HepG2 (cell line): ENCODE data around the gene EGFR. TPM values are rescaled to one million over a fixed set of nuclear protein-coding genes. Genes with fewer than 3 reads are reported as not detected.

Experiments
- ATAC-seq: fragments of 200-7000 bp; cut with Tn5 transposase; 3 replicates; pipeline ENCODE4 v1.9.1; 2020; ENCODE audit warnings: mild to moderate bottlenecking, moderate library complexity
- BruUV-seq: library from RNA; stranded (reverse); fragments of 400-500 nt; replicated peaks from 2 replicates; lab custom pipeline; 2021; lab: Mats Ljungman, UMichigan
- CTCF ChIA-PET: fragments of 300-600 bp; formaldehyde crosslinking; extraction: SDS; loops from one replicate; lab custom pipeline; 2021; ENCODE audit warnings: low total read pairs, inconsistent platforms, low intra/inter-chr PET ratio; lab: Yijun Ruan, JAX
- POLR2A ChIA-PET: fragments of 350-600 bp; sonication (Branson Sonifier 250); formaldehyde crosslinking; loops from one replicate; lab custom pipeline; 2020; ENCODE audit warnings: antibody characterized with exemption, inconsistent platforms; lab: Yijun Ruan, JAX
- DNase-seq: peaks from one replicate; pipeline ENCODE4 v3.0.0-alpha.2; 2015; ENCODE audit warnings: low spot score
- FAIRE-seq: peaks from 3 replicates; lab custom pipeline; 2011; peaks lifted over from hg19 to GRCh38; lab: Jason Lieb, UNC
- H2AFZ ChIP-seq: one replicate; pipeline ENCODE4 v1.6.1; 2011; ENCODE audit warnings: low read length, inconsistent platforms
- H3K27ac ChIP-seq: fragments of 300-600 bp; 3 replicates; pipeline ENCODE4 v1.8.0; 2011; ENCODE audit warnings: mixed run types, mild to moderate bottlenecking, mixed read lengths, low read length, inconsistent platforms; ENCODE audit not compliant: insufficient read depth; ENCODE audit errors: extremely low read length
- H3K27me3 ChIP-seq, 2 experiments: fragments of 200-600 bp in 1 of 2; 2 replicates in 1 of 2; 3 replicates in 1 of 2; pipeline versions ENCODE4 v1.6.0 to v1.8.0; 2011; ENCODE audit warnings: low read length in 2 of 2, mild to moderate bottlenecking in 2 of 2, moderate library complexity in 2 of 2, inconsistent platforms in 1 of 2; ENCODE audit not compliant: insufficient read depth in 2 of 2, control insufficient read depth in 1 of 2
- H3K36me3 ChIP-seq, 2 experiments: fragments of 200-600 bp in 1 of 2; replicated peaks in 1 of 2; 2 replicates in 1 of 2; 3 replicates in 1 of 2; pipeline versions ENCODE4 v1.5.1 to v1.8.0; 2011; ENCODE audit warnings: low read length in 2 of 2, inconsistent platforms in 1 of 2; ENCODE audit not compliant: insufficient read depth in 2 of 2, control insufficient read depth in 1 of 2
- H3K4me1 ChIP-seq: 2 replicates; pipeline ENCODE4 v1.5.1; 2012; ENCODE audit warnings: low read length, inconsistent platforms; ENCODE audit not compliant: insufficient read depth
- H3K4me2 ChIP-seq: 2 replicates; pipeline ENCODE4 v1.6.0; 2011; ENCODE audit warnings: low read depth, low read length, inconsistent platforms
- H3K4me3 ChIP-seq, 3 experiments: fragments of 200-600 bp in 1 of 3; sonication (generic), shearing (Covaris generic) in 1 of 3; replicated peaks in 1 of 3; 2 replicates each; pipeline ENCODE4 v1.5.1; 2011 to 2016; ENCODE audit warnings: low read length in 3 of 3, inconsistent platforms in 2 of 3, low read depth in 2 of 3, mild to moderate bottlenecking in 2 of 3, control low read depth in 1 of 3, mixed read lengths in 1 of 3; ENCODE audit not compliant: insufficient read depth in 1 of 3
- H3K79me2 ChIP-seq: one replicate; pipeline ENCODE4 v1.6.1; 2011; ENCODE audit warnings: low read length, inconsistent platforms; ENCODE audit not compliant: insufficient read depth
- H3K9ac ChIP-seq: 2 replicates; pipeline ENCODE4 v1.6.0; 2011; ENCODE audit warnings: mild to moderate bottlenecking, low read depth, low read length, inconsistent platforms; ENCODE audit not compliant: insufficient read depth
- H3K9me3 ChIP-seq: 2 replicates; pipeline ENCODE4 v1.5.1; 2012; ENCODE audit warnings: mild to moderate bottlenecking, low read length
- H4K20me1 ChIP-seq: 2 replicates; pipeline ENCODE4 v1.6.0; 2011; ENCODE audit warnings: inconsistent platforms, mild to moderate bottlenecking, low read length, moderate library complexity; ENCODE audit not compliant: insufficient read depth
- CCDC6 ChIP-seq: sonication (generic); formaldehyde crosslinking; IDR thresholded peaks from 2 replicates; pipeline ENCODE4 v1.8.1; 2022; ENCODE audit warnings: mild to moderate bottlenecking, missing genetic modification reagents, moderate library complexity
- FOXA3 ChIP-seq: IDR thresholded peaks from 2 replicates; pipeline ENCODE4 v1.6.1; 2016; ENCODE audit warnings: missing genetic modification reagents, missing compliant biosample characterization
- FOXM1 ChIP-seq: sonication (generic); formaldehyde crosslinking; IDR thresholded peaks from 2 replicates; pipeline ENCODE4 v1.5.0; 2020; ENCODE audit warnings: missing genetic modification reagents
- KAT7 ChIP-seq: IDR thresholded peaks from 2 replicates; pipeline ENCODE4 v1.6.1; 2018; ENCODE audit warnings: borderline replicate concordance, missing compliant biosample characterization
- MNT ChIP-seq: fragments of 450-650 bp; IDR thresholded peaks from 2 replicates; pipeline ENCODE4 v1.6.1; 2016
- NFE2 ChIP-seq: sonication (generic); formaldehyde crosslinking; IDR thresholded peaks from 2 replicates; pipeline ENCODE4 v1.4.0; 2020; ENCODE audit warnings: missing genetic modification reagents
- NR1H2 ChIP-seq: sonication (generic); formaldehyde crosslinking; IDR thresholded peaks from 2 replicates; pipeline ENCODE4 v1.8.1; 2022; ENCODE audit warnings: low read depth, missing genetic modification reagents, borderline replicate concordance
- PAF1 ChIP-seq: IDR thresholded peaks from 2 replicates; pipeline ENCODE4 v1.6.1; 2016; ENCODE audit warnings: missing genetic modification reagents, missing compliant biosample characterization
- REL ChIP-seq: sonication (generic); formaldehyde crosslinking; conservative IDR thresholded peaks from 2 replicates; pipeline ENCODE4 v1.8.0; 2022; ENCODE audit warnings: mild to moderate bottlenecking, missing genetic modification reagents, moderate library complexity
- RORA ChIP-seq: sonication (generic); formaldehyde crosslinking; IDR thresholded peaks from 2 replicates; pipeline ENCODE4 v1.5.0; 2020; ENCODE audit warnings: mild to moderate bottlenecking, missing genetic modification reagents, moderate library complexity
- STAT5B ChIP-seq: sonication (generic); formaldehyde crosslinking; IDR thresholded peaks from 2 replicates; pipeline ENCODE4 v1.4.0; 2020; ENCODE audit warnings: missing genetic modification reagents
- ZNF878 ChIP-seq: sonication (generic); formaldehyde crosslinking; IDR thresholded peaks from 2 replicates; pipeline ENCODE4 v1.8.1; 2023; ENCODE audit warnings: mild to moderate bottlenecking, missing genetic modification reagents, moderate library complexity
- WGBS: methylation state at CpG from one replicate; pipeline ENCODE4 v1.1.6; 2017; ENCODE audit warnings: low lambda C conversion rate; 5-methylcytosine and 5-hydroxymethylcytosine counted together
- in situ Hi-C: cut with HindIII; loops from 2 replicates; pipeline ENCODE4 v1.10.0; 2017; ENCODE audit warnings: low pct_unique_long_range_greater_than_20kb; ENCODE audit not compliant: extremely low pct_ligation_motif_present
- intact Hi-C: fragments of 100-400 bp; cut with micrococcal nuclease; formaldehyde crosslinking; loops from one replicate; pipeline ENCODE4 v1.10.0; 2022; ENCODE audit not compliant: unreplicated experiment
- polyA plus RNA-seq, 8 experiments: library from polyadenylated mRNA; depleted of rRNA in 3 of 8; stranded (reverse) in 7 of 8; unstranded in 1 of 8; fragments of >200 nt; fragmentation: Illumina TruSeq in 4 of 8; extraction: Trizol in 4 of 8; gene quantifications; 2 replicates each; pipeline versions ENCODE4 v1.2.1 to v1.2.3, GENCODE V29; 2011 to 2016; ENCODE audit warnings: low read depth in 4 of 8, missing spikeins in 1 of 8, mixed read lengths in 1 of 8; ENCODE audit not compliant: insufficient read depth in 1 of 8
- total RNA-seq, 5 experiments: library from RNA; depleted of rRNA; stranded (reverse); fragments of >200 nt; fragmentation: Illumina TruSeq; extraction: Trizol; gene quantifications; 2 replicates each; pipeline ENCODE4 v1.2.3, GENCODE V29; 2016; ENCODE audit warnings: low read depth in 1 of 5
- TF ChIP-seq, protein P1 (sequence below): sonication (generic); formaldehyde crosslinking; IDR thresholded peaks from 2 replicates; pipeline ENCODE4 v1.5.0; 2020; ENCODE audit warnings: mild to moderate bottlenecking, low read depth, missing genetic modification reagents, borderline replicate concordance

EGFR gene
- total and polyA plus RNA-seq, 2 of the 13 experiments (the other 11 are each of a cell fraction or from before 2014, with no cell fraction given), result 7.0 to 10.0 TPM

- CTCF ChIA-PET, result no interaction called here
- no TSS peak for BruUV-seq
These were observed 221.8 kb downstream of the EGFR start for GRCh38 chr7:55240418-55241142.

DNA sequence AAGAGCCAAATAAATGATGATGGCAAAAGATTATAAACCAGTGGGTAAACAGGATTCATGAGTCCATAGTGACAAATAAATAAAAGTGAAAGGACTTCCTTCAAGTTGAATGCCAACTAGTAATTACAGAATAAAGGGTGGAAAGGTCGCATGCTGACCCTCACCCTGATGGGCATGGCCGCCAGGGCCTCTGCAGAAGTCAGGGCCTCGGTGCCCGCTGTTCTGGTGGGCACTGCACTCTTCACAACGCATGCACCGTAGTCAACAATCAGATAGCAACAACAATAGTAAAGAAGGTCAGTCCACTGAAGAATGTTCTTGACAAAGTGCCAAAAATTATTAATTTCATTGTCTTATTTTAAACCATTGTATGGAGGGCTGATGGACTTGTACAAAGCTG lies 223.1 kb downstream of the EGFR start:
- in situ Hi-C loops, result no loop called here
- peaks cover 1 to 30% of the 10 kb centered on the region in 2 experiments; a peak in 3 of 5 replicates for H3K27me3 ChIP-seq
- no peak for DNase-seq
- no peak for ATAC-seq
- 53% methylated on average over 6 of the region's 6 CpGs for WGBS
- no peak overlapping the region for H2AFZ ChIP-seq
- no peak overlapping the region for H3K4me3 ChIP-seq
- POLR2A ChIA-PET, result no interaction called here
- H3K4me2 ChIP-seq, result no peak overlapping the region
- peaks cover 7% of the 10 kb centered on the region; the same call in 1 of the 2 replicates for H3K4me1 ChIP-seq
- no peak overlapping the region for H3K9ac ChIP-seq
- BruUV-seq, result no TSS peak
- H3K9me3 ChIP-seq, result no peaks in the 10 kb centered on the region
- H3K79me2 ChIP-seq, result no peaks in the 10 kb centered on the region
- no peak for FAIRE-seq
- no peak overlapping the region for H3K27ac ChIP-seq
- H3K36me3 ChIP-seq, result no peaks in the 10 kb centered on the region
- no peaks in the 10 kb centered on the region for H4K20me1 ChIP-seq
- CTCF ChIA-PET, result no interaction called here
- TF ChIP-seq STAT5B (CRISPR knock-in tag) (no peak), PAF1 (CRISPR knock-in tag) (no peak), ZNF878 (CRISPR knock-in tag) (no peak), FOXA3 (CRISPR knock-in tag) (no peak), KAT7 (no peak), NR1H2 (CRISPR knock-in tag) (no peak), CCDC6 (CRISPR knock-in tag) (no peak)
- TF ChIP-seq, protein P1, sequence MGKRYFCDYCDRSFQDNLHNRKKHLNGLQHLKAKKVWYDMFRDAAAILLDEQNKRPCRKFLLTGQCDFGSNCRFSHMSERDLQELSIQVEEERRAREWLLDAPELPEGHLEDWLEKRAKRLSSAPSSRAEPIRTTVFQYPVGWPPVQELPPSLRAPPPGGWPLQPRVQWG (CRISPR knock-in tag), result no peak
- intact Hi-C loops, result no loop called here

More at GRCh38 chr7:55240418-55241142, 221.8 kb downstream of the EGFR start:
- Histone ChIP-seq H3K9me3 (no peaks in the 10 kb centered on the region), H3K4me3 (no peak overlapping the region), H3K4me2 (no peak overlapping the region), H4K20me1 (no peaks in the 10 kb centered on the region), H3K9ac (no peak overlapping the region), H3K4me1 (peaks cover 7% of the 10 kb centered on the region; the same call in 1 of the 2 replicates), H2AFZ (no peak overlapping the region), H3K36me3 (no peaks in the 10 kb centered on the region), H3K27ac (no peak overlapping the region), H3K27me3 (peaks cover 1 to 44% of the 10 kb centered on the region in 2 experiments), H3K79me2 (no peaks in the 10 kb centered on the region)
- 41% methylated on average over 12 of the region's 16 CpGs for WGBS
- in situ Hi-C loops (no loop called here), intact Hi-C loops (no loop called here)
- DNase-seq (no peak), ATAC-seq (no peak), FAIRE-seq (no peak)
- POLR2A ChIA-PET, result no interaction called here
- TF ChIP-seq FOXM1 (CRISPR knock-in tag) (no peak), MNT (0 out of 2 replicates have a peak, but pooled peaks have one; percentile 14), NFE2 (CRISPR knock-in tag) (no peak), RORA (CRISPR knock-in tag) (no peak), REL (CRISPR knock-in tag) (no peak)
